ENCODE measurements around the gene OSBPL10.

The OSBPL10 gene

DNA sequence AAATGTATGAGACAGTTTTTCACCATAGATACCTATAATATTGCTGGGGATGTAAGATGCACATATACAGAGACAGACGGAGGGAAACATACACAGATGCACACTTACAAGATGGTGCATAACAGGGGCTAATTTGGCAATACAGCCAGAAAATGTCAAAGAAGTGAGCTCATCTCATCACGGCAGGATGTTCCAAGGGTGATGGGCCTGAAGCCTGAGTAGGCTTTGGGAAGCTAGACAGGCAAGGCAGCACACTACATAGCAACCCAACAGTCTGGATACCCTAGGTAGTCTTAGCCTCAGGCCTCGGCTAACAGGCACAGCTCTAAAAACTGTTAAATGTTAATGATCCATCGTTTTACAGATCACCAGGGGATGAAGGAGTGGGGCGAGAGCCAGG lies 148.5 kb downstream of the OSBPL10 start:
- TF ChIP-seq ZFP3 (CRISPR knock-in tag; IDR thresholded peaks at IDR 0.05) (no peak), OSR1 (CRISPR knock-in tag; IDR thresholded peaks at IDR 0.05) (no peak), ZNF8 (CRISPR knock-in tag; IDR thresholded peaks at IDR 0.05) (no peak), BACH2 (CRISPR knock-in tag; IDR thresholded peaks at IDR 0.05; ENCODE audit: borderline replicate concordance) (no peak), ARNTL (CRISPR knock-in tag; IDR thresholded peaks at IDR 0.05; ENCODE audit: borderline replicate concordance, low read depth) (no peak), ISL1 (CRISPR knock-in tag; IDR thresholded peaks at IDR 0.05) (no peak), CSDC2 (CRISPR knock-in tag; IDR thresholded peaks at IDR 0.05) (no peak), ZNF565 (CRISPR knock-in tag; conservative IDR thresholded peaks at IDR 0.05; ENCODE audit: low read depth) (no peak), SNAI2 (CRISPR knock-in tag; IDR thresholded peaks at IDR 0.05) (no peak), ESRRG (CRISPR knock-in tag; IDR thresholded peaks at IDR 0.05) (no peak), PPARA (CRISPR knock-in tag; IDR thresholded peaks at IDR 0.05; ENCODE audit: borderline replicate concordance) (no peak), ZNF70 (CRISPR knock-in tag; IDR thresholded peaks at IDR 0.05) (no peak), ZC3H10 (CRISPR knock-in tag; IDR thresholded peaks at IDR 0.05) (no peak), ZFP30 (CRISPR knock-in tag; IDR thresholded peaks at IDR 0.05) (no peak), GLIS3 (CRISPR knock-in tag; IDR thresholded peaks at IDR 0.05) (no peak), RARB (CRISPR knock-in tag; IDR thresholded peaks at IDR 0.05) (no peak), TCF4 (CRISPR knock-in tag; IDR thresholded peaks at IDR 0.05; ENCODE audit: borderline replicate concordance) (no peak)
- TF ChIP-seq, protein P1, sequence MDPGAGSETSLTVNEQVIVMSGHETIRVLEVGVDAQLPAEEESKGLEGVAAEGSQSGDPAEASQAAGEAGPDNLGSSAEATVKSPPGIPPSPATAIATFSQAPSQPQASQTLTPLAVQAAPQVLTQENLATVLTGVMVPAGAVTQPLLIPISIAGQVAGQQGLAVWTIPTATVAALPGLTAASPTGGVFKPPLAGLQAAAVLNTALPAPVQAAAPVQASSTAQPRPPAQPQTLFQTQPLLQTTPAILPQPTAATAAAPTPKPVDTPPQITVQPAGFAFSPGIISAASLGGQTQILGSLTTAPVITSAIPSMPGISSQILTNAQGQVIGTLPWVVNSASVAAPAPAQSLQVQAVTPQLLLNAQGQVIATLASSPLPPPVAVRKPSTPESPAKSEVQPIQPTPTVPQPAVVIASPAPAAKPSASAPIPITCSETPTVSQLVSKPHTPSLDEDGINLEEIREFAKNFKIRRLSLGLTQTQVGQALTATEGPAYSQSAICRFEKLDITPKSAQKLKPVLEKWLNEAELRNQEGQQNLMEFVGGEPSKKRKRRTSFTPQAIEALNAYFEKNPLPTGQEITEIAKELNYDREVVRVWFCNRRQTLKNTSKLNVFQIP (CRISPR knock-in tag; IDR thresholded peaks at IDR 0.05; ENCODE audit: borderline replicate concordance, low read depth) = no peak
- TF ChIP-seq, protein P2, sequence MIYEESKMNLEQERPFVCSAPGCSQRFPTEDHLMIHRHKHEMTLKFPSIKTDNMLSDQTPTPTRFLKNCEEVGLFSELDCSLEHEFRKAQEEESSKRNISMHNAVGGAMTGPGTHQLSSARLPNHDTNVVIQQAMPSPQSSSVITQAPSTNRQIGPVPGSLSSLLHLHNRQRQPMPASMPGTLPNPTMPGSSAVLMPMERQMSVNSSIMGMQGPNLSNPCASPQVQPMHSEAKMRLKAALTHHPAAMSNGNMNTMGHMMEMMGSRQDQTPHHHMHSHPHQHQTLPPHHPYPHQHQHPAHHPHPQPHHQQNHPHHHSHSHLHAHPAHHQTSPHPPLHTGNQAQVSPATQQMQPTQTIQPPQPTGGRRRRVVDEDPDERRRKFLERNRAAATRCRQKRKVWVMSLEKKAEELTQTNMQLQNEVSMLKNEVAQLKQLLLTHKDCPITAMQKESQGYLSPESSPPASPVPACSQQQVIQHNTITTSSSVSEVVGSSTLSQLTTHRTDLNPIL (CRISPR knock-in tag; IDR thresholded peaks at IDR 0.05; ENCODE audit: low read depth) = no peak
- TF ChIP-seq, protein P3, sequence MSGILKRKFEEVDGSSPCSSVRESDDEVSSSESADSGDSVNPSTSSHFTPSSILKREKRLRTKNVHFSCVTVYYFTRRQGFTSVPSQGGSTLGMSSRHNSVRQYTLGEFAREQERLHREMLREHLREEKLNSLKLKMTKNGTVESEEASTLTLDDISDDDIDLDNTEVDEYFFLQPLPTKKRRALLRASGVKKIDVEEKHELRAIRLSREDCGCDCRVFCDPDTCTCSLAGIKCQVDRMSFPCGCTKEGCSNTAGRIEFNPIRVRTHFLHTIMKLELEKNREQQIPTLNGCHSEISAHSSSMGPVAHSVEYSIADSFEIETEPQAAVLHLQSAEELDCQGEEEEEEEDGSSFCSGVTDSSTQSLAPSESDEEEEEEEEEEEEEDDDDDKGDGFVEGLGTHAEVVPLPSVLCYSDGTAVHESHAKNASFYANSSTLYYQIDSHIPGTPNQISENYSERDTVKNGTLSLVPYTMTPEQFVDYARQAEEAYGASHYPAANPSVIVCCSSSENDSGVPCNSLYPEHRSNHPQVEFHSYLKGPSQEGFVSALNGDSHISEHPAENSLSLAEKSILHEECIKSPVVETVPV (CRISPR knock-in tag; IDR thresholded peaks at IDR 0.05) = no peak
- ATAC-seq = no peak

DNA sequence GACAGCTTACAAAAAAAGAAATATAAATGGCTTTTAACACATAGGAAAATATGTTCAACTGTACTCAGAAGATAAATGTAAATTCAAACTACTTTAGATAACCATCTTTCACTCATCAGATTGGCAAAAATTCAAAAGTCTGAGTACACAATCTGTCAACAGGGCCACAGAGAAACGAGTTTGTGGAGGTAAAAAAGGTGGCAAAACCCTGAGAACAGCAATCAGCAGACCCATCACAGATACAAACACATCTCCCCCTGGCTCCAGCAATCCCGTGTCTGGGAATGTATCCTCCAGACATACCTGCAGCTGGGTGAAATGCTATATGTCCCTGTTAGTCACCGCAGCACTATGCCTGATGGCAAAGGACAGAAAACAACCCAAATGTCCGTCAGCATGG lies 149.5 kb downstream of the OSBPL10 start:
- TF ChIP-seq ZNF8 (CRISPR knock-in tag; IDR thresholded peaks at IDR 0.05) = peak; percentile 83; the same call in 1 of the 2 replicates
- TF ChIP-seq PPARA (CRISPR knock-in tag; IDR thresholded peaks at IDR 0.05; ENCODE audit: borderline replicate concordance) = no peak
- ATAC-seq = no peak

DNA sequence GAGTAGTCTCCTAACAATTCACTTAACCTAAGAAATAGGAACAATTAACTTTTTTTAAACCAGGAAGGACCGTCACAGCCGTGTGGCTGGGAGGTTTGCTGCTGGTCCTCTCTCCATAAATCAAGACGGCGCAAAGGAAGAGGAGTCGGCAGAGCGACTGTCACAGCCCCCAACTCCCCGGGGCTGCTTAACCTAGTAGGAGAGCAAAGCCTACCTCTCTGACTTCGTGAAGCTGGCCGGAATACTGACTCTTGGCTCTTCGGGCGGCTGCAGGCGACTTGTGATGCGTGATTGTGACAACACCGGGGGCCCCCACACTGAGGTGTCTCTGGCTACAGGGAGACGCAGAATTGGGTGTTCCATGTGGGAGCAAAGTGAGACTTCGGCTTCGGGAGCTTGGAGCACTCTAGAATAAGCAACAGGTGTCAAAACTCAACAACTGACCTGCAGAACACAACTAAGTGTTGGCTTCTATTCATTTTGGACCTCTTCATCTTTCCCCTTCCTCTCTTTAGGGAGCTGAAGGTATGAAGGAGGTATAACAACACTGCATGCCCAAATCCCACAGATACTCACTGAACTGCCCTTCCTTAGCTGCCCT lies 151.1 kb downstream of the OSBPL10 start:
- TF ChIP-seq OSR1 (CRISPR knock-in tag; IDR thresholded peaks at IDR 0.05) = no peak
- TF ChIP-seq ARNTL (CRISPR knock-in tag; IDR thresholded peaks at IDR 0.05; ENCODE audit: borderline replicate concordance, low read depth) = no peak
- TF ChIP-seq CSDC2 (CRISPR knock-in tag; IDR thresholded peaks at IDR 0.05) = no peak
- TF ChIP-seq TCF4 (CRISPR knock-in tag; IDR thresholded peaks at IDR 0.05; ENCODE audit: borderline replicate concordance) = no peak
- no peak for TF ChIP-seq TOX (CRISPR knock-in tag; IDR thresholded peaks at IDR 0.05; ENCODE audit: borderline replicate concordance)
- no peak for TF ChIP-seq ZNF565 (CRISPR knock-in tag; conservative IDR thresholded peaks at IDR 0.05; ENCODE audit: low read depth)
- ATAC-seq = no peak

DNA sequence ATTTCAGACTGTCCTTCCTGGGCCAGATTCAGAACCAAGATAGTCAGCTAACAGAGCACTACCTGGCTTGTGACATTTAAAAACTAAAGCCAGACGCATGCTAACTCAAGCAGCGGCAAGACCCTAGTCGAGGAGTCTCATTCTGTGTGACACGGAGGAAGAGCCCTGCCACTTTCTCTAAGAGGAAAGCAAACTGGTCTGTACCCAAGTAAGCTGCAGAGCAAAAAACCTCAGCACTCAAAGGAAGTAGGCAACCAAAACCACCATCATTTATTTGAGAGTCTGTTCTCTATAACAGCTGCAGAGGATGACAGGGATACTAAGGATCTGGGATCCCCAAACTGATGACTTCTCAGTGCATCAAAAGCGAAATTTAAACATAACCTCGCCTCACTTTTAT lies 152.1 kb downstream of the OSBPL10 start:
- ATAC-seq = no peak
- TF ChIP-seq ZNF565 (CRISPR knock-in tag; conservative IDR thresholded peaks at IDR 0.05; ENCODE audit: low read depth) = no peak
- no peak for TF ChIP-seq ZFP3 (CRISPR knock-in tag; IDR thresholded peaks at IDR 0.05)
- TF ChIP-seq, protein P2 (CRISPR knock-in tag; IDR thresholded peaks at IDR 0.05; ENCODE audit: low read depth) = no peak
- TF ChIP-seq ZC3H10 (CRISPR knock-in tag; IDR thresholded peaks at IDR 0.05) = no peak
- TF ChIP-seq ZNF8 (CRISPR knock-in tag; IDR thresholded peaks at IDR 0.05) = no peak
- TF ChIP-seq ZNF70 (CRISPR knock-in tag; IDR thresholded peaks at IDR 0.05) = no peak

DNA sequence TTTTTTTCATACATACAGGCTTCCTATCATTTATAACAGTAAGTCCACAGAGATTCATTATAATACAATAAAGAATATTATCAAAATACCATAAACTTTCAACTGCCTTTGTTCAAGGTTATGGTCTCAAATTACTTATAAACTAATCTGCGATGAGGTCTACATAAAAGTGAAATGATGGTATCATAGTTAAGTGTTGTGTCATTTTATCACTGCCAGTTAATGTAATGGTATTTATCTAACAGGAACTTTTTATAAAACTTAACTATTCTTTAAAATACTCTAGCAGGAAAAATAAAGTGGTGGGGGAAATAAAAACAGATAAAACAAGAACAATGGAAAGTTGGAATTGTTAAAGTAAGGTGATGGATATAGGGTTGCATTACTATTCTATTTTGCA lies 153.1 kb downstream of the OSBPL10 start:
- no peak for ATAC-seq
- no peak for TF ChIP-seq PPARA (CRISPR knock-in tag; IDR thresholded peaks at IDR 0.05; ENCODE audit: borderline replicate concordance)
- TF ChIP-seq, protein P4, sequence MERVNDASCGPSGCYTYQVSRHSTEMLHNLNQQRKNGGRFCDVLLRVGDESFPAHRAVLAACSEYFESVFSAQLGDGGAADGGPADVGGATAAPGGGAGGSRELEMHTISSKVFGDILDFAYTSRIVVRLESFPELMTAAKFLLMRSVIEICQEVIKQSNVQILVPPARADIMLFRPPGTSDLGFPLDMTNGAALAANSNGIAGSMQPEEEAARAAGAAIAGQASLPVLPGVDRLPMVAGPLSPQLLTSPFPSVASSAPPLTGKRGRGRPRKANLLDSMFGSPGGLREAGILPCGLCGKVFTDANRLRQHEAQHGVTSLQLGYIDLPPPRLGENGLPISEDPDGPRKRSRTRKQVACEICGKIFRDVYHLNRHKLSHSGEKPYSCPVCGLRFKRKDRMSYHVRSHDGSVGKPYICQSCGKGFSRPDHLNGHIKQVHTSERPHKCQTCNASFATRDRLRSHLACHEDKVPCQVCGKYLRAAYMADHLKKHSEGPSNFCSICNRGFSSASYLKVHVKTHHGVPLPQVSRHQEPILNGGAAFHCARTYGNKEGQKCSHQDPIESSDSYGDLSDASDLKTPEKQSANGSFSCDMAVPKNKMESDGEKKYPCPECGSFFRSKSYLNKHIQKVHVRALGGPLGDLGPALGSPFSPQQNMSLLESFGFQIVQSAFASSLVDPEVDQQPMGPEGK (CRISPR knock-in tag; IDR thresholded peaks at IDR 0.05; ENCODE audit: borderline replicate concordance) = no peak
- TF ChIP-seq, protein P5, sequence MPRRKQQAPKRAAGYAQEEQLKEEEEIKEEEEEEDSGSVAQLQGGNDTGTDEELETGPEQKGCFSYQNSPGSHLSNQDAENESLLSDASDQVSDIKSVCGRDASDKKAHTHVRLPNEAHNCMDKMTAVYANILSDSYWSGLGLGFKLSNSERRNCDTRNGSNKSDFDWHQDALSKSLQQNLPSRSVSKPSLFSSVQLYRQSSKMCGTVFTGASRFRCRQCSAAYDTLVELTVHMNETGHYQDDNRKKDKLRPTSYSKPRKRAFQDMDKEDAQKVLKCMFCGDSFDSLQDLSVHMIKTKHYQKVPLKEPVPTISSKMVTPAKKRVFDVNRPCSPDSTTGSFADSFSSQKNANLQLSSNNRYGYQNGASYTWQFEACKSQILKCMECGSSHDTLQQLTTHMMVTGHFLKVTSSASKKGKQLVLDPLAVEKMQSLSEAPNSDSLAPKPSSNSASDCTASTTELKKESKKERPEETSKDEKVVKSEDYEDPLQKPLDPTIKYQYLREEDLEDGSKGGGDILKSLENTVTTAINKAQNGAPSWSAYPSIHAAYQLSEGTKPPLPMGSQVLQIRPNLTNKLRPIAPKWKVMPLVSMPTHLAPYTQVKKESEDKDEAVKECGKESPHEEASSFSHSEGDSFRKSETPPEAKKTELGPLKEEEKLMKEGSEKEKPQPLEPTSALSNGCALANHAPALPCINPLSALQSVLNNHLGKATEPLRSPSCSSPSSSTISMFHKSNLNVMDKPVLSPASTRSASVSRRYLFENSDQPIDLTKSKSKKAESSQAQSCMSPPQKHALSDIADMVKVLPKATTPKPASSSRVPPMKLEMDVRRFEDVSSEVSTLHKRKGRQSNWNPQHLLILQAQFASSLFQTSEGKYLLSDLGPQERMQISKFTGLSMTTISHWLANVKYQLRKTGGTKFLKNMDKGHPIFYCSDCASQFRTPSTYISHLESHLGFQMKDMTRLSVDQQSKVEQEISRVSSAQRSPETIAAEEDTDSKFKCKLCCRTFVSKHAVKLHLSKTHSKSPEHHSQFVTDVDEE (CRISPR knock-in tag; IDR thresholded peaks at IDR 0.05) = no peak

Measured in SK-N-SH treated with all-trans-retinoic acid at 6 μM for 48 hours (cell line).